Esophagus squamous epithelium (tissue), 4 donors: ENCODE results near the gene SLC19A1.

Source experiments
- CTCF ChIP-seq, 6 experiments: fragments of 450-650 bp in 4 of 6; fragments of 200-600 bp in 2 of 6; sonication (generic) in 2 of 6; IDR thresholded peaks; one replicate each; pipeline ENCODE4 v1.5.1; 2016 to 2019; ENCODE audit warnings: antibody characterized with exemption in 6 of 6, mild to moderate bottlenecking in 4 of 6, moderate library complexity in 4 of 6
- POLR2A ChIP-seq, 4 donors: fragments of 450-650 bp; IDR thresholded peaks; one replicate each; pipeline ENCODE4 v1.6.1; 2017; ENCODE audit warnings: antibody characterized with exemption in 4 of 4, mild to moderate bottlenecking in 4 of 4, moderate library complexity in 3 of 4

GRCh38 chr21:45478816-45479669 is 63.2 kb downstream of the SLC19A1 start:
- TF ChIP-seq CTCF (IDR thresholded peaks at IDR 0.05) (no peak), POLR2A (IDR thresholded peaks at IDR 0.05) (no peak)
